Medulla oblongata (tissue), 1 donor: ENCODE measurements around the gene ZNF618.
A peak's percentile ranks its signal among the peaks of the same experiment; 100 is the strongest.

Experiments used
- DNase-seq: peaks from one replicate; pipeline ENCODE4 v3.0.0-alpha.2; 2015; ENCODE audit errors: extremely low spot score

ZNF618 gene

GRCh38 chr9:113882636-113883164 lies 6.6 kb downstream of the ZNF618 start:
- no peak for DNase-seq

DNA sequence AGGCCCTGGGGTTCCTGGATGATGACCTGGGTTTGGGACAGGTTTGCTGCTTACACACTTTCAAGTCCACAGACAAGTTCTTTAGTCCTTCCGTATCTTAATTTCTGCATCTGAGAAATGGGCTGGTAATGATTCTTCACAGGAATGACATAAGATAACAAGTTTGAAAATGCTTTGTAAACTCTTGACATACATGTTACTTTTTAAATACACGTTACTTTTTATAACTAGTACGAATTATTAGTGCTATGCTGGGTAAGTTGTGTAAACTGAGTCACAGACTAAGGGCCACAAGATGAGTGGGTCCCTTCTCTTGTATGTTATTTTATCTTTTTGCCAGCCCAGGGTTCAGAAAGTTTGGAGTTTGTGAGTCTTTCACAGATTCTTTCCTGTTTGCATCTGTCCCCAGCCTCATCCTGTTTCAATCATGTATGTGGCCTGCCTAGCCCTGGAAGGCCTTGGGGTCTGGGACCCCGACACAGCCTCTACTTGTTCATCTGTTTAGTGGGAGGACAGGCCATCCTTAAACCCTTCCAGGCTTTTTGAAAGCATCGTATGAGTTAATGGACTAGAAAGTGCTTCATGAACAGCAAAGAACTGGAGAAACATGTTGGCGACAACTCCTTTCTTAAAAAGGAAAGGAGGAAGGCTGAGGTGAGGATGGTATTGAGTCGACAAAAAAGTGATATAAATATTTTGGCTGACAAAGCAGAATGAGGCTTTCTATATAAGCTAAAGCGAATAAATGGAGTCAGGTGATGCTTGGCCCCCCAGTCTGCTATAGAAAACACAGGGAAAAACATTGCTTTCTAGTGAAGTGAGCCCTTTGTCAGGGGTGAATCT lies 9.3 kb downstream of the ZNF618 start:
- no peak for DNase-seq

DNA sequence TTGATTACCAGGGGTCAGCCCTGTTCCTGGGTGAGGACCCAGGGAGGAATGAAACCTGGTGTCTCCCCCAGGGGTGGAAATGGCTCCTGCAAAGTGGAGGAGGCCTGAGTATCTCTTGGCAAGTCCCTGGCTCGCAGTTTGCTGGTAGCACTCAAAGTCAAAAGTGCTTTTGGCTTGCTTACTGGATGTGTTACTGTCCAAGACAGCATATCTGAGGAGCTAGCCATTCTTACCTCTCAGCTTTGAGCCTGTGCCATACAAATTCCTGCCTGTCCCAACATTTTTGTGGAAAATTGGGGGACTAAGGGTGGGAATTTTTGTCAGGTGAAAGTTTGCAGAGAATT lies 9.9 kb downstream of the ZNF618 start:
- DNase-seq = peak; percentile 7

DNA sequence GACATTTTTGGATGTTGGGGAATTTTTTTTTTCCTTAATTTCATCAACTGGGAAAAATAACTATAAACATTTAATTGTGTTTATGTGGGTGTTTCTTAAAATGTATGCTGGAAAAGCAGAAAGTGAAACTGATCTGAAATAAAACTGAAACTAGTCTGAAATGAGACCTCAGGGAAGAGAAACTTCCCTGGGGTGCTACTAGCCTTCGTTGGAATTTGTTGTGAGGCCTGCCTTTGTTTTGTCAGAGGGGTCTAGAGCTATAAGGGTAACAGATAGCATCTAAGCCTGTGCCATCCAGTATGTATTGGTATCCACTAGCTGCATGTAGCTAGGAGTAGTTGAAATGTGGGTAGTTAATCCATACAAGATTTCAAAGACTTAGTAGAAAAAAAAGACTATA lies 10.4 kb downstream of the ZNF618 start:
- peak; percentile 37 for DNase-seq

DNA sequence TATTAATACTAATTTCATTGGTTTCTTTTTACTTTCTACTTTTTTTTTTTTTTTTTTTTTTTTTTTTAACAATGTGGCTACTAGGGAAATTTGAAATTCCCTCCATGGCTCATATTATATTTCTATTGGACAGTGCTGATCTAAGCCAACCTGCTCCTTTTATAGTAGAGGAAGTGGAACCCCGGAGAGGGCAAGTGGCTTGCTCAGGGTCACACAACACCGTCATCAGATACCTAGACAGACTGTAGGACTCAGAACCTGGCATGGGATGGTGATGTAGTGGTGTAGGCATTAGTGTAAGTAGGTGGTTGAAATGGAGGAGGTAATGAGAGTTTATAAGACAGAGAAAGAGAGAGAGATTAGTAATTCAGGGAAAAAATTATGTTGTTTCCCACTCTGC lies 10.8 kb downstream of the ZNF618 start:
- DNase-seq = peak; percentile 6

DNA sequence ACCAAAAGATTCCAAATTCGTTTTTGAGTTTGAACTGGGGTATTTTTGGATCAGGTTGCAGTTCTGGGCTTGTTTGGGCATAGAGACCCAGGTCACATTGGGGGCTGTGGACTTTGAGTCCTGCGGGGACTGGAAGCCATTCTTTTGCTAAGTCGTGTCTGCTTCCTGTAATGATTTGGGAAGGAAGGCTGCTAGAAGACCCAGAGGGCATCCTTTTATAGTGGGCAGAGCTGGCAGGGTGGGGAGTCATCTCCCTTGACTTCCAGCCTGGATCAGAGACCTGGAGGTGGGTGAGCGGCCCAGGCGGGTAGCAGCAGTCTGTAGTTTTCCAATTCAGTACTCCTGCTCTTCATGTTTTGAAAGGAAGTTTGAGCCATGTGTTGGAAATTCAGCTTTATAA lies 11.3 kb downstream of the ZNF618 start:
- DNase-seq = no peak

DNA sequence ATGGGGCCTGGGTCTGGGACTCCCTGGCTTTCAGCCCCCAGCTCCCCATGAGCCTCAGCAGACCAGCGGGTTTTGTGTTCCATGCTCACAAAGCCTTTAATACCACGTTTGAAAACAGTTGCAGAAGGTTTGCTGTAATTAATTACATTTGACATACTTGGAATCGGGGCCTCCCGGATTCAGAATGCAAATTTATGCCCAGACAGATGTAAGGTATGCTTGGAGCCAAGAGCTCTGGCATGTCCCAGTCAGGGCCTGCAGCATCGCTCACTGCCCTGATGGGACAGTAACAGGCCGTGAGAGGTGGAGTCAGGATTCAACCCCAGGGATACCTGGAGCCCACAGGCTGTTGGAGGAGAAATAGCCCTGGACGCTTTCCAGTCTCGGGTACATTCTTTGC lies 12.2 kb downstream of the ZNF618 start:
- DNase-seq = no peak

DNA sequence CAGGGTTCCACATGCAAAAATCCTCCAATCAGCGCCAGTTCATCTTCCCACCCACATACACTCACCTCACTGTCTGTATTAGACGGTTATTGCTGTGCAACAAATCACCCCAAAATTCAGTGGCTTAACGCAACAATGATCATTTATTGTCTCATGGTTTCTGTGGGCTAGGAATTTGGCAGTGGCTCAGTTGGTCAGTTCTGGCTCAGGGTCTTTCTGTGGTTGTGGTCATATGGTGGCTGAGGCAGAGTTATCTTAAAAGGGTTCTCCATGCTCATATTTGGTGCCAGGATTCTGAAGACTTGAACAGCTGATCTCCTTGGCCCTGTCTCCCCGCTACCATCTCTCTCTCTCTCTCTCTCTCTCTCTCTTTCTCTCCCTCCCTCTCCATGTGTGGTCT lies 12.9 kb downstream of the ZNF618 start:
- DNase-seq = no peak

DNA sequence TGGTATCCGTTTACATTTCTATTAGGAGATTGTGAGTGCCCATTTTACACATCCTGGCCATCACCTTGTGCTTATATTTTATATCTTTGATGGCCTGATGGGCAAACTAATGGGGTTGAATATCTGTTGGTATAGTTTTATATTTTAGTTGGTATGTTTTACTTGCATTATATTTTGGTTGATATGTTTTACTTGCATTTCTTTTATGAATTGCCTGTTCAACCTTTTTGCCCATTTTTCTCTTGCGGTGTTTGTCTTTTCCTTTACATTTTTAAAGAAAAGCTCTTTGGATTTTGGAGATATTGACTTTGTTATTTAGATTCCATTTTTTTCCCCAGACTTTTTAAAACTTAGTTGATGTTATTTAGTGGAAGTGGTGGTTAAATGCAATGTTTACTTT lies 14.6 kb downstream of the ZNF618 start:
- DNase-seq = no peak

DNA sequence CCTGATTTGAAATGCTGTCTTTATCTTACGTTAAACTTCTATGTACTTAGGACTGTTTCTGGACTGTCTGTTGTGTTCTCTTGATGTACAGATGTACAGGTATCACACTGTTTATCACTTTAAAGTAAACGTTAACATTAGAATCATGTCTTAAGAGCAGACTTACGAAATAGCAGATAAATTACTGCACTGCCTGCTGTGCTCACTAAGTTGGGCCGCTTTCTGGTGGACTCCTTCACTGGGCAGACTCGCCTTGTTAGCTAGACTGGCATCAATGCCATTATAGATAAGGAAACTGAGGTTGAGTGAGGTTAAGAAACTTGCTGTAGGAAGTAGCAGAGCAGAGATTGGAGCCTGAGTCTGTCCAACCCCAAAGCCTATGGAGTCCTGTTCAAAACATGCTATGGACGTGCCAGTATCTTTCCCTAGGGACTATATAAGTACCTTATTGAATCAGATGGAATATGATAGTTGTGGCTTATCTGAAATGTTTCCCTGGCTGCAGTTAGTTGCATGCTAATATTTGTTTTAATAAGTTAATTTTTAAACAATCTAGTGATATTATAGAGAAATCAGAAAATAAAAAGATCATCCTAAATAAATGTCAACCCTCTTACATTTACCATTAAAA lies 16.9 kb downstream of the ZNF618 start:
- DNase-seq = no peak

- DNase-seq = no peak
Measured at GRCh38 chr9:113894166-113894565, 18.1 kb downstream of the ZNF618 start.

GRCh38 chr9:113895526-113895925 lies 19.4 kb downstream of the ZNF618 start:
- no peak for DNase-seq

DNA sequence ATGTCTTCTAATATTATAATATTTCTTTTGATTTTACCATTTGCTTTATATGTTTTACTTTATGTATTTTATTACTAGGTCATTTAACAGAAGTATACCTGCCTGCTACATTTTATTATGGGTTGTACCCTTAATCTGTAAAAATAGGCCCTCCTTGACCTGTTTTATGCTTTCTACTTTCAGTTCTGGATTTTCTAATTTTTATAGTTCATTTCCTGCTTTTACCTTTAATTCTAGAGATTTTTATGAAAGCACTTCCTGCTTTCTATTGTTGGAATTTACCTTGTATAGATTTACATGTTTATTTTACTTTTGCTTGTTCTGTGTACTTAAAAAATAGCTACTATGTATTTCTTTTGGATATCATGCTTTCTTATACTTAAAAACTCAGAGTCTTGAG lies 20.6 kb downstream of the ZNF618 start:
- DNase-seq = no peak

- no peak for DNase-seq
Measured at GRCh38 chr9:113898151-113898550, 22.0 kb downstream of the ZNF618 start.

- no peak for DNase-seq
Measured at GRCh38 chr9:113898596-113898995, 22.5 kb downstream of the ZNF618 start.

- no peak for DNase-seq
Measured at GRCh38 chr9:113899205-113899604, 23.1 kb downstream of the ZNF618 start.

DNA sequence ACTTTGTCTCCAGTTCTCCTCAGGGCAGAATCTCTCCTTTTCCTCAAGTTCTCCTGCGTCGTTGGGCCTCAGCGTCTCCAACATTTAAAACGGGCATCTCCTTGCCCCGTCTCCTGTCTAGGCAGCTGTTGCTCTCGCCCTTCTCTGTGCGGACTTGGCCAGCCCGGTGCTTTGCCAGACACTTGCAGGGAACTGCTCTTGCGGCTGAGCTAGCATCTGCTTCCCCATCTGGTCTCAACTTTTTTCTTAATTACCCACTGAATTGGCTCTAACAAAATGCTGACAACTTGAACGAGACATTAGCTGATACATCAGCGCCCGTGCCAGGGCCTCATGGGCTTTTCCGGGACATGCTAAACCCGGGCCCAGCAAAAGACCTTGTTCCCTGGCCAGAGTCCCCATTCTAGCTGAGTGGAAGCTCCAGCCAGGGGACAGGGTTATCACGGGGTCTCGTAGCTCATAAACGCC lies 25.1 kb downstream of the ZNF618 start:
- DNase-seq = no peak

DNA sequence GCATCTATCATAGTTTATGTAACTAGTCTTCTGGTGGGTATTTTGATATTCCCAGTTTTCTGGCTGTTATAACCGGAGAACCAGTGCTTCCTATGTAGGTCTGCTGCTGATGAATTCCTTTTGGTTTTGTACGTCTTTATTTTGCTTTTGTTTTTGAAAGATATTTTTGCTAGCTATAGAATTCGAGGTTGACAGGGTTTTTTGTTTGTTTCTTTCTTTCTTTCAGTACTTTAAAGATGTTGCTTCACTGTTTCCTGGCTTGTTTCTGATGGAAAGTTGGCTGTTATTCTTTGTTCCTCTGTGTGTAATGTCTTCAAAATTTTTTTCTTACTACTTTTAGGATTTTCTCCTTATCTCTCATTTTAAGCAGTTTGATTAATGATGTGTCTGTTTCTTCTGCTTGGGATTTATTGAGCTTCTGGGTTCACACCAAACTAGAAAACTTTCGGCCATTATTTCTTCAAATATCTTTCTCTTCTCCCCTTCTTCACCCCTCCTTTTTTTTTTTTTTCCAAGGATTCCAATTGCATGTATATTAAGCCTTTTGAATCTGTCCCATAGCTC lies 27.5 kb downstream of the ZNF618 start:
- DNase-seq = no peak

DNA sequence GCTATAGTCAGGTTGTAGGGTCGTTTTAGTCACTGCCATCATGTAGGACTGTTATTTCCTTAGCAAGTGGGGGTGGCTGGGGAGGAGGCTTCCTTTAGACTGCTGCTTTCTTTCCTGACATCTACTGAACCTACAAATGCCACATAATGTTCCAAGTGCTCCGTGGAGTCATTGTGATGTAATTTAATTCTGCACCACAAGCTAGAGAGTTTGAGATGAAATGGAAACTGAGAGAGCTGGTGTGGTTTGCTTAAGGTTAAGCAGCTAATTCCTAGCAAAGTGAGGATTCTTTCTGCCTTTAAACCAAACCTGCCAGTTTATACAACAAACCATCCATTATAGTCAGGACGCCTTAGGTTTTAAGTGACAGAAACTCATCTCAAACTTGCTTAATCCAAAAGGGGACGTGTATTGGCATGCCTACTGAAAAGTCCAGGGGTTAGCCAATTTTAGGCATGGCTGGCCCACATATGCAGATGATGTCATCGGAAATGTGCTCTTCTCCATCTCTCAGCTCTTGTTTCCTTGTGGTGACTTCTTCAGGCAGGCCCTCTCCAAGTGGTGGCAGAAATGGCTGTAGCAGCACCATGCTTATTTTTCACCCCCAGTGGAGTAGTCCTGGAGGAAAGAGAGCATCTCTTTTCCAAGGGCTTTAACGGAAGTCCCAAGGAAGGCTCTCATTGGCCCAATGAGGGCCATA lies 30.5 kb downstream of the ZNF618 start:
- DNase-seq = no peak

- no peak for DNase-seq
Measured at GRCh38 chr9:113907282-113907681, 31.2 kb downstream of the ZNF618 start.

DNA sequence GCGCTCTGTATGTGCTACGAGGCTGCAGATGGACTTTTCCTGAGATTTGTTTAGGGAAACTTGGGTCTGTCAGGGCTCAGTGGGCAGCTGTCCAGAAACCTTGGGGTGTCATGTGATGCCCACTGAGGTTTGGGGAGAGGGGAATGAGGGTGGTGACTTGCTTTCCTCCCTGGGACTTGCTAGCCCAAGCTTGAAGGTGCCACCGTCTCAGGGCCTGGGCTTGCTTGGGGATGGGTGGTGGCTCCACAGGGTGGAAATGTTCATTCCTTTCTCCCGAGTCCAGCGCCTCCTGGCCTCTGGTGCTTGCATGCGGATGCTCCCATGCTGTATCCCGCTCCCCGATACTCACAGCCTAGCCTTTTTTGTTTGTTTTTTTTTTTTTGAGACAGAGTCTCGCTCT lies 33.3 kb downstream of the ZNF618 start:
- DNase-seq = no peak

DNA sequence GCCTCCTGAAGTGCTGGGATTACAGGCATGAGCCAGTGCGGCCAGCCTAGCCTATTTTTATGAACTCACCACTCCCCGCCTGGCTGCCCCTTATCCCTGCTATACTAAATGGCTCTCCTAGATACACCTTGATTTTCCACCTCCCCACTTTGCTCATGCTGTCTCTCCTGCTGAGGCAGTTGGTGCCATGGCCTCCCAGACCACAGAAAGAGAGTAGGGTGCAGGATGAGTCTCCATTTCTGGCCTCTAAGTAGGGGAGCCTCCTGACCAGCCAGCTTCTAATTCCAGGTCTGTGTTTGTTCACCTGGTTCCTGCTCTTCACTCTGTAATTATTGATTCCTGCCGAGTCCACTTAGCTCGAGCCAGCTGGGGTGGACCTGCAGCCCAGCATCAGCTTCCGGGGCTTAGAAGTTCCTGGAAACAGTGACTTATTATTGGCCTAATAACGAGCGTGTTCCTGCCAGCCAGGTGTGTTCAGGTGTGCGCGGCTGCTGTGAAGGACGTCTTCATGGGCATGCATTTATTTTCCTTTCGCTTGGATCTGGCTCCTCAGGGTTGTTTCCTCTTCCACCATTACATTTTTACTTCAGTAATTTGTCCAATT lies 34.0 kb downstream of the ZNF618 start:
- no peak for DNase-seq
